Cardiac muscle cell (in vitro differentiated cells and primary cell): ENCODE results near the gene ARF3. TPM values are rescaled to one million over a fixed set of nuclear protein-coding genes. Genes with fewer than 3 reads are reported as not detected.

ENCODE experiments used
- DNase-seq, 2 donors: peaks; one replicate each; pipeline versions ENCODE4 v3.0.0 to v3.0.0-alpha.2; 2010 to 2017; ENCODE audit warnings: low read depth in 1 of 2, low spot score in 1 of 2
- H3K27ac ChIP-seq: fragments of 200-600 bp; sonication (generic); 2 replicates; pipeline ENCODE4 v1.5.1; 2016
- H3K27me3 ChIP-seq: fragments of 200-600 bp; sonication (generic); 2 replicates; pipeline ENCODE4 v1.6.0; 2016; ENCODE audit warnings: control low read depth
- H3K36me3 ChIP-seq: fragments of 200-600 bp; sonication (generic); 2 replicates; pipeline ENCODE4 v1.5.1; 2016; ENCODE audit warnings: control low read depth
- H3K4me1 ChIP-seq: fragments of 200-600 bp; sonication (generic); 2 replicates; pipeline ENCODE4 v1.8.1; 2017; ENCODE audit warnings: low read depth, mild to moderate bottlenecking, mixed run types
- H3K4me3 ChIP-seq: fragments of 200-600 bp; sonication (generic); 2 replicates; pipeline ENCODE4 v1.5.1; 2016; ENCODE audit warnings: mild to moderate bottlenecking
- H3K9me3 ChIP-seq: fragments of 200-600 bp; sonication (generic); 2 replicates; pipeline ENCODE4 v1.5.1; 2017; ENCODE audit warnings: low read depth, mild to moderate bottlenecking, control low read depth
- polyA plus RNA-seq: library from polyadenylated mRNA; unstranded; fragments of >200 nt; fragmentation: Nextera tagmentation; extraction: Ambion mirVana; gene quantifications from 2 replicates; pipeline ENCODE4 v1.2.1, GENCODE V29; 2016
- total RNA-seq: library from RNA; depleted of rRNA; stranded (reverse); fragments of >200 nt; gene quantifications from 2 replicates; pipeline ENCODE4 v1.2.3, GENCODE V29; 2016
- TF ChIP-seq, protein P1 (sequence below): IDR thresholded peaks from 2 replicates; pipeline ENCODE4 v1.5.1; 2012; ENCODE audit warnings: low read depth, mild to moderate bottlenecking, low read length

ARF3 gene
- total and polyA plus RNA-seq, 2 experiments from 2014 or later = 106 to 120 TPM

DNA sequence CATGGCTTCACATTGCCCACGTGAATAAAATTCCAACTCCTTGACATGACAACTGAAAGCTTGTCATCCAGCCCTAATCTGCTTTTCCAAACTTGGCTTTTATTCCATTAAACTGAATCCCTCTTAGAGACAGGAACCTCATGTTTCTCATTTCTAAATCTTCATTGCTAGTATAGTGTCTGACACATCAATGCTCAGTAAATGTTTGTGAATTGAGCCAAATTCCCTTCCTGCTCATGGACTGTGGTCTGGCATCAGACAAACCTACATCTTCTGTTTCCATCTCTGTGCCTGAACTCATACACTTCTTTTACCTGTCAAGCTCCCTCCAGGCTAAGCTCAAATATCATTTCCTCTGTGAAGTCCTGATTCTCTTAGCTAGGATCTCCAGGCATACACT is 27.7 kb downstream of the ARF3 start:
- no peaks in the 10 kb centered on the region for H3K9me3 ChIP-seq
- no peaks in the 10 kb centered on the region for H3K4me1 ChIP-seq
- DNase-seq = no peak
- H3K36me3 ChIP-seq = peaks cover 16% of the 10 kb centered on the region
- H3K4me3 ChIP-seq = no peak overlapping the region
- no peak overlapping the region for H3K27ac ChIP-seq
- TF ChIP-seq, protein P1, sequence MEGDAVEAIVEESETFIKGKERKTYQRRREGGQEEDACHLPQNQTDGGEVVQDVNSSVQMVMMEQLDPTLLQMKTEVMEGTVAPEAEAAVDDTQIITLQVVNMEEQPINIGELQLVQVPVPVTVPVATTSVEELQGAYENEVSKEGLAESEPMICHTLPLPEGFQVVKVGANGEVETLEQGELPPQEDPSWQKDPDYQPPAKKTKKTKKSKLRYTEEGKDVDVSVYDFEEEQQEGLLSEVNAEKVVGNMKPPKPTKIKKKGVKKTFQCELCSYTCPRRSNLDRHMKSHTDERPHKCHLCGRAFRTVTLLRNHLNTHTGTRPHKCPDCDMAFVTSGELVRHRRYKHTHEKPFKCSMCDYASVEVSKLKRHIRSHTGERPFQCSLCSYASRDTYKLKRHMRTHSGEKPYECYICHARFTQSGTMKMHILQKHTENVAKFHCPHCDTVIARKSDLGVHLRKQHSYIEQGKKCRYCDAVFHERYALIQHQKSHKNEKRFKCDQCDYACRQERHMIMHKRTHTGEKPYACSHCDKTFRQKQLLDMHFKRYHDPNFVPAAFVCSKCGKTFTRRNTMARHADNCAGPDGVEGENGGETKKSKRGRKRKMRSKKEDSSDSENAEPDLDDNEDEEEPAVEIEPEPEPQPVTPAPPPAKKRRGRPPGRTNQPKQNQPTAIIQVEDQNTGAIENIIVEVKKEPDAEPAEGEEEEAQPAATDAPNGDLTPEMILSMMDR = no peak
- H3K27me3 ChIP-seq = no peaks in the 10 kb centered on the region

DNA sequence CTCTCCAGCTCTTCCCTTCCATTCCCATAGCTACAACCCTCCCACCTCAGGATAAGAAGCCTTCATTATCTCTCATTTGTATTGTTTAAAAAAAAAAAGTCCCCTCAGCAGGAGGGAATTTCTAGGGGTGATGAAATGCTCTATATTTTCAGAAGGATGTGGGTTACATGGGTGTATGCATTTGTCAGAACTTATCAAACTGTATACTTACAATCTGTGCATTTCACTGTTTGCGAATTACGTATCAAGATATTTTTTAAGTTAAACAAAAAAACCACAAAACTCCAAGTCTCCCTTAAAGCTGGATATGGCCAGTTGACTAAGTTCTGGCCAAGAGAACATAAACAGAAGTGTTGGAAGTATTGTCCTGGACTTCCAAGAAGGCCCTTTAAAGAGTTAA is 30.0 kb downstream of the ARF3 start:
- TF ChIP-seq, protein P1 = no peak
- Histone ChIP-seq H3K27ac (no peak overlapping the region), H3K9me3 (no peaks in the 10 kb centered on the region), H3K4me1 (no peaks in the 10 kb centered on the region), H3K27me3 (no peaks in the 10 kb centered on the region), H3K36me3 (peaks cover 6% of the 10 kb centered on the region), H3K4me3 (no peak overlapping the region)
- DNase-seq = peak in 1 of 2 donors; percentile 60

DNA sequence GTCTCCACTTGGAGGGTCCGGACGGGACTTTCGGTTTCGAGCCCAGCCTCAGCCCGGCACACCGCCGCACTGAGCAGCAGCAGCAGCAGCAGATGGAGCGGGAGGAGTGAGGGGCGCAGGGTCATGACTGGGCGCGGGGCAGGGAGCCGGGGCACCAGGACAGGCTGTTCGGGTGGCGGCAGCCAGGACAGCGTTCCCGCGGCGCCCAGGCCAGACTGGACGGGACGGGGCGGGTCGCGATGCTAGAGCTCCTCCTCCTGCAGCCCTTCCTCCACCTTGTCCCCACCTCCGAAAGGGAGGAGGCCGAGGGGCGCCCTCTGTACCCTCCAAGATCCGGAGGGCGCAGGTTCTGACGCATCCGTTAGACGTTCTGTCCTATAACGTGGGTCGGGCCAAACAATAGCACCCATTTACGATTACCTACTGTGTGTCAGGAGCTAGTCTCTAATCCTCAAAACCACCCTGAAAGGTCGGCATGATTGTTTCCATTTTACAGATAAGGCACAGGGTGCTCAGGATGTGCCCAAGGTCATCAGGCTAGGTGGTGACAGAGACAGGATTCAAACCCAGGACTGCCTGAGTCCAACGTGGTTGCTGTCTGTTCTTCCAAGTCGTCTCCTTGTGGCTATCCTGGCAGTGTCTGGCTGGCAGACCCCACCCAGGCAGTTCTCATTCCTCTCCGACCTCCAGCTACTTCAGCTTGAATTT is 31.8 kb downstream of the ARF3 start, which contains the start of gene FKBP11:
FKBP11 (minus strand) TSS at position 189 of the 708 bp plus-strand sequence; CDS start at position 125, 64 bp downstream.
- DNase-seq = peak; percentile 39 to 60
- peaks cover 6% of the 10 kb centered on the region for H3K36me3 ChIP-seq
- H3K4me1 ChIP-seq = no peaks in the 10 kb centered on the region
- H3K27me3 ChIP-seq = no peaks in the 10 kb centered on the region
- no peak within 1 kb of the TSS for H3K27ac ChIP-seq
- TF ChIP-seq, protein P1 = no peak
- peak within 1 kb of the TSS; percentile 35 for H3K4me3 ChIP-seq
- no peaks in the 10 kb centered on the region for H3K9me3 ChIP-seq

DNA sequence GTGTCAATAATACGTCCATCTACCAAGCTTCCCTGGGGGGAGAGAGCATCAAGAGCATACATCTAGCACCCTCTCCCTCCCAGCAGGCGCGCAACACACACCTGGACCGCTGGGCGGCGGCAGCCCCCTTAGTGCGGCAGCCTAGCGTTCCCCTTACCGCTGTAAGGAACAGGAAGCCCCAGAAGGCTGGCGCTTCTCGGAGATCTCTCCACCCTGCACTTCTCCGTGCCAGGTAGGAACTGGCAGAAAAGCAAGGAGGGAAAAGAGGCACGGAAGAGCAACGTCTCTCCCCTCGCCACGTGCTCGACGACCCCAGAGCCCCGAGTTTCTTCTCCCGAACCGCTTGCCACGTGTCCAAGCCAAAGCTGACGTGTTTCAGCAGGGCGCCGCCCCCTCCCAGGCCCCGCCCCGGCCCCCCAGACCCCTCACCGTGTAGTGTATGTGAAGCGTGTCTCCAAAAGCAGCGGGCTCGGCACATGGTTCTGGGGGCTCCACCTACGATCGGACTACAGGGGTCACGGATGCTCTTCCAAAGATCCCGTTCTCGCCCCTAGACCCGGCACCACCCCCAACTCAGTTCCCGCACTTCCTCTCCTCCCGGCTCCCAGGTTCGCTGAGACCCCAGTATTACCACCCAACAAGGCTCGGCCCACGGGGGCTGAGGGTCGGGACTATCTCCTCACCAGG is 32.5 kb downstream of the ARF3 start:
- H3K9me3 ChIP-seq = no peaks in the 10 kb centered on the region
- peaks cover 4% of the 10 kb centered on the region for H3K36me3 ChIP-seq
- peak overlapping the region; percentile 35 for H3K4me3 ChIP-seq
- H3K27me3 ChIP-seq = no peaks in the 10 kb centered on the region
- H3K4me1 ChIP-seq = no peaks in the 10 kb centered on the region
- DNase-seq = peak; percentile 58 to 67
- TF ChIP-seq, protein P1 = peak; percentile 62
- H3K27ac ChIP-seq = no peak overlapping the region

DNA sequence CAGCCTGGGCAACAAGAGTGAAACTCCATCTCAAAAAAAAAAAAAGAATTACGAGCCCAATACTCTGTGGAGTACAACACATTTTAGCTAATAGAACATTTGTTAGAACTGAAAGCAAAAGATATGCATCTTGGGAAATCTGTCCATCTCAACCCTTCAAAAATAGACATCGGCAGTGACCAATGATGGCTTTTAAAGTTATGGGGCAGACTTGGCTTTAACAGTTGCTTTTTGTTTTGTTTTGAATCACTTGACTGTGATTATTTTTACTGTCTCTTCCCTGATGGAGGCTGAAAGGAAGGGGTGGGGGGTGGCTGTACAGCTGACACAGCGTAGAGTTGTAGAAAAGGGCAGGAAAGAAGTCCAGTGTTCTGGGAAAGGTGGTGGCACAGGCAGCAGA is 34.2 kb downstream of the ARF3 start:
- no peaks in the 10 kb centered on the region for H3K4me1 ChIP-seq
- no peak for DNase-seq
- H3K4me3 ChIP-seq = no peak overlapping the region
- TF ChIP-seq, protein P1 = no peak
- no peaks in the 10 kb centered on the region for H3K9me3 ChIP-seq
- H3K36me3 ChIP-seq = peaks cover 4% of the 10 kb centered on the region
- no peak overlapping the region for H3K27ac ChIP-seq
- H3K27me3 ChIP-seq = no peaks in the 10 kb centered on the region
